Karpas-422 (cell line): ENCODE data around the gene ARHGEF4. TPM values are rescaled to one million over a fixed set of nuclear protein-coding genes. Genes with fewer than 3 reads are reported as not detected.

Source experiments
- DNase-seq: peaks from one replicate; pipeline ENCODE4 v3.0.0-alpha.2; 2015
- H2AFZ ChIP-seq: fragments of 200-600 bp; sonication (generic); 2 replicates; pipeline ENCODE4 v1.6.1; 2014; ENCODE audit warnings: antibody characterized with exemption, low read length, mixed read lengths
- H3K27ac ChIP-seq: fragments of 200-600 bp; sonication (generic); 2 replicates; pipeline ENCODE4 v1.5.1; 2014; ENCODE audit warnings: mild to moderate bottlenecking, low read length, moderate library complexity
- H3K27me3 ChIP-seq: fragments of 200-600 bp; sonication (generic); 2 replicates; pipeline ENCODE4 v1.6.1; 2014; ENCODE audit warnings: low read length, mixed read lengths
- H3K36me3 ChIP-seq: fragments of 200-600 bp; sonication (generic); 2 replicates; pipeline ENCODE4 v1.6.1; 2014; ENCODE audit warnings: low read length, mixed read lengths; ENCODE audit not compliant: insufficient read depth
- H3K4me1 ChIP-seq: fragments of 200-600 bp; sonication (generic); 2 replicates; pipeline ENCODE4 v1.6.1; 2014; ENCODE audit warnings: mild to moderate bottlenecking, low read length, mixed read lengths
- H3K4me2 ChIP-seq: fragments of 200-600 bp; sonication (generic); 2 replicates; pipeline ENCODE4 v1.6.1; 2014; ENCODE audit warnings: low read length, low read depth, mild to moderate bottlenecking; ENCODE audit not compliant: poor library complexity, severe bottlenecking
- H3K4me3 ChIP-seq: fragments of 200-600 bp; sonication (generic); 2 replicates; pipeline ENCODE4 v1.5.1; 2014; ENCODE audit warnings: mild to moderate bottlenecking, antibody characterized with exemption, low read length, mixed read lengths
- H3K79me2 ChIP-seq: fragments of 200-600 bp; sonication (generic); 2 replicates; pipeline ENCODE4 v1.6.1; 2014; ENCODE audit warnings: mild to moderate bottlenecking, low read length, mixed read lengths
- H3K9ac ChIP-seq: fragments of 200-600 bp; sonication (generic); 2 replicates; pipeline ENCODE4 v1.6.0; 2014; ENCODE audit warnings: low read length
- H3K9me2 ChIP-seq: fragments of 200-600 bp; sonication (generic), shearing (Covaris generic); replicated peaks from 2 replicates; pipeline ENCODE4 v1.6.0; 2014; ENCODE audit warnings: mild to moderate bottlenecking, low read length, moderate library complexity; ENCODE audit not compliant: insufficient read depth
- H3K9me3 ChIP-seq: fragments of 300-700, 200-600 bp; sonication (generic); 2 replicates; pipeline ENCODE4 v1.6.1; 2014; ENCODE audit warnings: low read length, mixed read lengths
- H4K20me1 ChIP-seq: fragments of 200-600 bp; sonication (generic); 2 replicates; pipeline ENCODE4 v1.6.1; 2014; ENCODE audit warnings: mild to moderate bottlenecking, antibody characterized with exemption, low read length, low read depth; ENCODE audit not compliant: insufficient read depth
- total RNA-seq: library from RNA; depleted of rRNA; stranded (reverse); fragments of >200 nt; shearing (Covaris generic); gene quantifications from 2 replicates; pipeline ENCODE4 v1.2.3, GENCODE V29; 2014; ENCODE audit warnings: low replicate concordance

The ARHGEF4 gene
- total RNA-seq, 1 experiment from 2014 or later = not detected

DNA sequence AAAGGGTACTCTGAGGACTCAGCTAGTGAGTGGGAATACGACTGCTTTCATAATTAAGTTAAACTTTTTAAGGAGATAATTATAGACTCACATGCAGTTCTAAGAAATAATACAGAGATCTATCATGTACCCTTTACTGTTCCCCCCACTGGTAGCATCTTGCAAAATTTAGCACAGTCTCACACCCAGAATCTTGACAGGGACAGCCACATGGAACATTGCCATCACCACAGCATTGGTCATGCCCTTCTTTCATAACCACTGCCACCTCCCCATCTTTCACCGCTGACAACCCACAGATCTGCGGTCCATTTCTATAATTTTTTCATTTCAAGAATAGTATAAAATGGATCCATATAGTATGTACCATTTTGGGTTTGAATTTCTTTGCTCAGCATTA lies 37.8 kb downstream of the ARHGEF4 start:
- Histone ChIP-seq H3K4me2 (no peak overlapping the region), H3K79me2 (no peaks in the 10 kb centered on the region)
- no peak for DNase-seq

GRCh38 chr2:130875935-130876334 lies 39.2 kb downstream of the ARHGEF4 start:
- Histone ChIP-seq H3K27ac (no peak overlapping the region), H3K4me3 (no peak overlapping the region), H3K4me1 (peaks cover 3% of the 10 kb centered on the region; the same call in 1 of the 2 replicates), H3K9me2 (no peaks in the 10 kb centered on the region), H3K4me2 (no peak overlapping the region), H2AFZ (no peak overlapping the region), H4K20me1 (no peaks in the 10 kb centered on the region), H3K9ac (no peak overlapping the region), H3K79me2 (no peaks in the 10 kb centered on the region), H3K36me3 (no peaks in the 10 kb centered on the region), H3K27me3 (no peaks in the 10 kb centered on the region), H3K9me3 (no peaks in the 10 kb centered on the region)
- no peak for DNase-seq

More for the DNA sequence above, 37.8 kb downstream of the ARHGEF4 start:
- Histone ChIP-seq H3K27me3 (no peaks in the 10 kb centered on the region), H3K27ac (no peak overlapping the region), H3K9me3 (no peaks in the 10 kb centered on the region), H3K4me3 (no peak overlapping the region), H3K4me1 (peaks cover 3% of the 10 kb centered on the region; the same call in 1 of the 2 replicates), H3K36me3 (no peaks in the 10 kb centered on the region), H3K9me2 (no peaks in the 10 kb centered on the region), H2AFZ (no peak overlapping the region), H3K9ac (no peak overlapping the region), H4K20me1 (no peaks in the 10 kb centered on the region)

- Histone ChIP-seq H4K20me1 (no peaks in the 10 kb centered on the region), H3K79me2 (no peaks in the 10 kb centered on the region), H2AFZ (no peak overlapping the region), H3K4me2 (no peak overlapping the region), H3K27ac (no peak overlapping the region), H3K9me3 (no peaks in the 10 kb centered on the region), H3K4me3 (no peak overlapping the region), H3K36me3 (no peaks in the 10 kb centered on the region), H3K4me1 (peaks cover 3% of the 10 kb centered on the region; the same call in 1 of the 2 replicates), H3K27me3 (no peaks in the 10 kb centered on the region), H3K9ac (no peak overlapping the region), H3K9me2 (no peaks in the 10 kb centered on the region)
- no peak for DNase-seq
Measured at GRCh38 chr2:130877258-130877657, 40.5 kb downstream of the ARHGEF4 start.

- no peak overlapping the region for H3K27ac ChIP-seq
- no peaks in the 10 kb centered on the region for H3K9me2 ChIP-seq
- H3K4me3 ChIP-seq = no peak overlapping the region
- H3K9ac ChIP-seq = no peak overlapping the region
- no peaks in the 10 kb centered on the region for H3K27me3 ChIP-seq
- no peaks in the 10 kb centered on the region for H3K79me2 ChIP-seq
- no peak overlapping the region for H2AFZ ChIP-seq
- no peaks in the 10 kb centered on the region for H3K9me3 ChIP-seq
- no peaks in the 10 kb centered on the region for H3K36me3 ChIP-seq
- DNase-seq = no peak
- no peak overlapping the region for H3K4me2 ChIP-seq
- H4K20me1 ChIP-seq = no peaks in the 10 kb centered on the region
- peaks cover 3% of the 10 kb centered on the region; the same call in 1 of the 2 replicates for H3K4me1 ChIP-seq
Measured at GRCh38 chr2:130878316-130878715, 41.6 kb downstream of the ARHGEF4 start.

- no peak overlapping the region for H3K9ac ChIP-seq
- no peak overlapping the region for H3K4me3 ChIP-seq
- H3K36me3 ChIP-seq = no peaks in the 10 kb centered on the region
- no peak overlapping the region for H3K4me2 ChIP-seq
- no peaks in the 10 kb centered on the region for H3K9me2 ChIP-seq
- no peaks in the 10 kb centered on the region for H4K20me1 ChIP-seq
- no peak for DNase-seq
- H3K27me3 ChIP-seq = no peaks in the 10 kb centered on the region
- no peaks in the 10 kb centered on the region for H3K79me2 ChIP-seq
- H3K9me3 ChIP-seq = no peaks in the 10 kb centered on the region
- no peak overlapping the region for H2AFZ ChIP-seq
- H3K27ac ChIP-seq = no peak overlapping the region
- peaks cover 3% of the 10 kb centered on the region; the same call in 1 of the 2 replicates for H3K4me1 ChIP-seq
Measured at GRCh38 chr2:130878933-130879332, 42.2 kb downstream of the ARHGEF4 start.

- Histone ChIP-seq H3K9me2 (no peaks in the 10 kb centered on the region), H3K4me1 (no peaks in the 10 kb centered on the region), H3K9me3 (no peaks in the 10 kb centered on the region), H2AFZ (no peak overlapping the region), H3K27ac (no peak overlapping the region), H3K9ac (no peak overlapping the region), H3K36me3 (no peaks in the 10 kb centered on the region), H3K4me3 (no peak overlapping the region), H4K20me1 (no peaks in the 10 kb centered on the region), H3K79me2 (no peaks in the 10 kb centered on the region), H3K4me2 (no peak overlapping the region), H3K27me3 (no peaks in the 10 kb centered on the region)
- no peak for DNase-seq
Measured at GRCh38 chr2:130882111-130882690, 45.5 kb downstream of the ARHGEF4 start.

- no peak for DNase-seq
- H3K79me2 ChIP-seq = no peaks in the 10 kb centered on the region
- no peak overlapping the region for H3K9ac ChIP-seq
- no peak overlapping the region for H3K27ac ChIP-seq
- H2AFZ ChIP-seq = no peak overlapping the region
- no peaks in the 10 kb centered on the region for H3K36me3 ChIP-seq
- no peak overlapping the region for H3K4me2 ChIP-seq
- H3K9me3 ChIP-seq = no peaks in the 10 kb centered on the region
- H3K4me3 ChIP-seq = no peak overlapping the region
- H4K20me1 ChIP-seq = no peaks in the 10 kb centered on the region
- H3K4me1 ChIP-seq = no peaks in the 10 kb centered on the region
- no peaks in the 10 kb centered on the region for H3K9me2 ChIP-seq
- no peaks in the 10 kb centered on the region for H3K27me3 ChIP-seq
Measured at GRCh38 chr2:130882991-130883390, 46.3 kb downstream of the ARHGEF4 start.

GRCh38 chr2:130883496-130883895 lies 46.8 kb downstream of the ARHGEF4 start:
- H4K20me1 ChIP-seq = no peaks in the 10 kb centered on the region
- no peaks in the 10 kb centered on the region for H3K4me1 ChIP-seq
- no peaks in the 10 kb centered on the region for H3K36me3 ChIP-seq
- H3K79me2 ChIP-seq = no peaks in the 10 kb centered on the region
- no peaks in the 10 kb centered on the region for H3K9me3 ChIP-seq
- no peak overlapping the region for H3K4me3 ChIP-seq
- no peak overlapping the region for H2AFZ ChIP-seq
- DNase-seq = no peak
- H3K9ac ChIP-seq = no peak overlapping the region
- H3K9me2 ChIP-seq = no peaks in the 10 kb centered on the region
- H3K4me2 ChIP-seq = no peak overlapping the region
- H3K27ac ChIP-seq = no peak overlapping the region
- H3K27me3 ChIP-seq = no peaks in the 10 kb centered on the region
